SU-DHL-6 (cell line): ENCODE data around the gene IL13.

ENCODE experiments used
- H2AFZ ChIP-seq: fragments of 200-600 bp; sonication (generic); 2 replicates; pipeline ENCODE4 v1.6.1; 2014; ENCODE audit warnings: low read depth, mild to moderate bottlenecking, moderate library complexity, mixed read lengths, antibody characterized with exemption, low read length; ENCODE audit not compliant: severe bottlenecking
- H3F3A ChIP-seq: fragments of 200-600 bp; shearing (Covaris generic); 2 replicates; pipeline ENCODE4 v1.6.0; 2016; ENCODE audit warnings: antibody characterized with exemption, mild to moderate bottlenecking; ENCODE audit not compliant: insufficient read depth
- H3K27ac ChIP-seq: fragments of 200-600 bp; sonication (generic); 2 replicates; pipeline ENCODE4 v1.5.1; 2016; ENCODE audit warnings: low read depth, mild to moderate bottlenecking, low read length, moderate library complexity, mixed read lengths
- H3K27me3 ChIP-seq: fragments of 200-600 bp; sonication (generic), shearing (Covaris generic); 2 replicates; pipeline ENCODE4 v1.6.0; 2014; ENCODE audit warnings: mild to moderate bottlenecking, low read length
- H3K36me3 ChIP-seq: fragments of 200-600 bp; sonication (generic); 2 replicates; pipeline ENCODE4 v1.6.1; 2014; ENCODE audit warnings: mild to moderate bottlenecking, low read length, mixed read lengths
- H3K4me2 ChIP-seq: fragments of 300-600, 200-600 bp; shearing (Covaris generic), sonication (generic); 2 replicates; pipeline ENCODE4 v1.6.0; 2014; ENCODE audit warnings: low read length, low read depth, mild to moderate bottlenecking; ENCODE audit not compliant: poor library complexity, severe bottlenecking
- H3K4me3 ChIP-seq: fragments of 200-600 bp; sonication (generic); 2 replicates; pipeline ENCODE4 v1.5.1; 2014; ENCODE audit warnings: antibody characterized with exemption, low read length, mild to moderate bottlenecking, mixed read lengths; ENCODE audit not compliant: insufficient read depth, poor library complexity, severe bottlenecking
- H3K79me2 ChIP-seq: fragments of 200-600 bp; sonication (generic); 2 replicates; pipeline ENCODE4 v1.6.1; 2014; ENCODE audit warnings: mild to moderate bottlenecking, low read length, moderate library complexity; ENCODE audit not compliant: insufficient read depth
- H3K9ac ChIP-seq: fragments of 200-600 bp; sonication (generic); 2 replicates; pipeline ENCODE4 v1.7.0; 2014; ENCODE audit warnings: mild to moderate bottlenecking, low read length
- H3K9me2 ChIP-seq: fragments of 200-600 bp; sonication (generic); replicated peaks from 2 replicates; pipeline ENCODE4 v1.6.1; 2014; ENCODE audit warnings: low read length; ENCODE audit not compliant: insufficient read depth
- H3K9me3 ChIP-seq: fragments of 200-600 bp; sonication (generic); 2 replicates; pipeline ENCODE4 v1.6.1; 2014; ENCODE audit warnings: low read length, mixed read lengths; ENCODE audit not compliant: insufficient read depth
- H4K20me1 ChIP-seq: fragments of 200-600 bp; sonication (generic); 2 replicates; pipeline ENCODE4 v1.6.1; 2014; ENCODE audit warnings: low read depth, mild to moderate bottlenecking, antibody characterized with exemption, low read length, moderate library complexity, mixed read lengths
- EZH2phosphoT487 ChIP-seq: fragments of 200-600 bp; sonication (generic), shearing (Covaris generic); conservative IDR thresholded peaks from 2 replicates; pipeline ENCODE4 v1.6.1; 2018; ENCODE audit warnings: mild to moderate bottlenecking, antibody characterized with exemption, low read length, moderate library complexity, mixed read lengths
- TF ChIP-seq, protein P1 (sequence below): fragments of 200-600 bp; sonication (generic); IDR thresholded peaks from one replicate; pipeline ENCODE4 v1.5.1; 2017; ENCODE audit warnings: antibody characterized with exemption, mild to moderate bottlenecking, low read length, moderate library complexity; ENCODE audit not compliant: insufficient read depth, poor library complexity, severe bottlenecking

IL13 gene

GRCh38 chr5:132657676-132658380 is at the start of gene IL13:
Gene IL13, plus strand, starts transcription at chr5:132658173. Its CDS starts 14 bp downstream, at chr5:132658187.
- H3K4me2 ChIP-seq: no peak within 1 kb of the TSS
- H3K9me3 ChIP-seq: no peaks in the 10 kb centered on the region
- no peak within 1 kb of the TSS for H3K27ac ChIP-seq
- no peak within 1 kb of the TSS for H3K4me3 ChIP-seq
- no peak for TF ChIP-seq EZH2phosphoT487
- TF ChIP-seq, protein P1, sequence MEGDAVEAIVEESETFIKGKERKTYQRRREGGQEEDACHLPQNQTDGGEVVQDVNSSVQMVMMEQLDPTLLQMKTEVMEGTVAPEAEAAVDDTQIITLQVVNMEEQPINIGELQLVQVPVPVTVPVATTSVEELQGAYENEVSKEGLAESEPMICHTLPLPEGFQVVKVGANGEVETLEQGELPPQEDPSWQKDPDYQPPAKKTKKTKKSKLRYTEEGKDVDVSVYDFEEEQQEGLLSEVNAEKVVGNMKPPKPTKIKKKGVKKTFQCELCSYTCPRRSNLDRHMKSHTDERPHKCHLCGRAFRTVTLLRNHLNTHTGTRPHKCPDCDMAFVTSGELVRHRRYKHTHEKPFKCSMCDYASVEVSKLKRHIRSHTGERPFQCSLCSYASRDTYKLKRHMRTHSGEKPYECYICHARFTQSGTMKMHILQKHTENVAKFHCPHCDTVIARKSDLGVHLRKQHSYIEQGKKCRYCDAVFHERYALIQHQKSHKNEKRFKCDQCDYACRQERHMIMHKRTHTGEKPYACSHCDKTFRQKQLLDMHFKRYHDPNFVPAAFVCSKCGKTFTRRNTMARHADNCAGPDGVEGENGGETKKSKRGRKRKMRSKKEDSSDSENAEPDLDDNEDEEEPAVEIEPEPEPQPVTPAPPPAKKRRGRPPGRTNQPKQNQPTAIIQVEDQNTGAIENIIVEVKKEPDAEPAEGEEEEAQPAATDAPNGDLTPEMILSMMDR: no peak
- H3F3A ChIP-seq: no peaks in the 10 kb centered on the region
- no peaks in the 10 kb centered on the region for H4K20me1 ChIP-seq
- H3K9me2 ChIP-seq: no peaks in the 10 kb centered on the region
- no peaks in the 10 kb centered on the region for H3K79me2 ChIP-seq
- no peaks in the 10 kb centered on the region for H3K36me3 ChIP-seq
- no peaks in the 10 kb centered on the region for H3K27me3 ChIP-seq
- H2AFZ ChIP-seq: no peak within 1 kb of the TSS
- H3K9ac ChIP-seq: no peak within 1 kb of the TSS

DNA sequence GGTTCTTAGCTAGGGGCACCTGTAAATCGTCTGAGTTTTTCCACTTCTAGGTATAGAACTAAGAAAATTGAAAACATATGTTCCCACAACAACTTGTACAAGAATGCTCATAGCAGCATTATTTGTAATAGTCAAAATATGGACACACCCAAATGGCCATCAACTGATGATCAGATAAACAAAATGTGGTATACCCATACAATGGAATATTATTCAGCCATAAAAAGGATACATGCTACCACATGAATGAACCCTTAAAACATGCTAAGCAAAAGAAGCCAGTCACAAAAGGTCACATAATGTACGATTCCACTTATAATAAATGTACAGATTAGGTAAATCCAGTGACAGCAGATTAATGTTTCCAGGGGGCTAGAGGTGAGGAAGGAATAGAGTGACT is 46.0 kb upstream of the IL13 start:
- no peaks in the 10 kb centered on the region for H3K27me3 ChIP-seq
- H3K9me3 ChIP-seq: no peaks in the 10 kb centered on the region
- no peaks in the 10 kb centered on the region for H4K20me1 ChIP-seq
- H3F3A ChIP-seq: no peaks in the 10 kb centered on the region
- H3K36me3 ChIP-seq: peaks cover 55% of the 10 kb centered on the region; the same call in 1 of the 2 replicates
- H3K79me2 ChIP-seq: no peaks in the 10 kb centered on the region
- H3K9me2 ChIP-seq: no peaks in the 10 kb centered on the region
- H2AFZ ChIP-seq: no peak overlapping the region
- no peak overlapping the region for H3K9ac ChIP-seq
- H3K4me3 ChIP-seq: no peak overlapping the region
- no peak overlapping the region for H3K4me2 ChIP-seq
- TF ChIP-seq EZH2phosphoT487: no peak
- TF ChIP-seq, protein P1: no peak
- no peak overlapping the region for H3K27ac ChIP-seq

- Histone ChIP-seq H3K4me3 (no peak overlapping the region), H3K4me2 (no peak overlapping the region), H4K20me1 (no peaks in the 10 kb centered on the region), H3K79me2 (no peaks in the 10 kb centered on the region), H3K27me3 (no peaks in the 10 kb centered on the region), H3F3A (no peaks in the 10 kb centered on the region), H3K36me3 (peaks cover 60% of the 10 kb centered on the region; the same call in 1 of the 2 replicates), H3K27ac (no peak overlapping the region), H3K9me3 (no peaks in the 10 kb centered on the region), H3K9ac (no peak overlapping the region), H3K9me2 (no peaks in the 10 kb centered on the region), H2AFZ (no peak overlapping the region)
- no peak for TF ChIP-seq EZH2phosphoT487
- TF ChIP-seq, protein P1: no peak
Measured at GRCh38 chr5:132612846-132613245, 45.1 kb upstream of the IL13 start.
